RCC 7860 (cell line): ENCODE measurements around the gene ZNRD2.

ENCODE experiments used
- DNase-seq: peaks from one replicate; pipeline ENCODE4 v3.0.0-alpha.2; 2015; ENCODE audit warnings: low spot score
- FAIRE-seq: peaks from 2 replicates; lab custom pipeline; 2012; peaks lifted over from hg19 to GRCh38; lab: Jason Lieb, UNC

The ZNRD2 gene

GRCh38 chr11:65620666-65621065 lies 50.4 kb downstream of the ZNRD2 start:
- FAIRE-seq = no peak
- no peak for DNase-seq

GRCh38 chr11:65621460-65621859 lies 51.2 kb downstream of the ZNRD2 start:
- FAIRE-seq = no peak

More at GRCh38 chr11:65621460-65621859, 51.2 kb downstream of the ZNRD2 start:
- DNase-seq = no peak
